ENCODE data around the gene INSYN1.
A peak's percentile ranks its signal among the peaks of the same experiment; 100 is the strongest.

INSYN1 gene

DNA sequence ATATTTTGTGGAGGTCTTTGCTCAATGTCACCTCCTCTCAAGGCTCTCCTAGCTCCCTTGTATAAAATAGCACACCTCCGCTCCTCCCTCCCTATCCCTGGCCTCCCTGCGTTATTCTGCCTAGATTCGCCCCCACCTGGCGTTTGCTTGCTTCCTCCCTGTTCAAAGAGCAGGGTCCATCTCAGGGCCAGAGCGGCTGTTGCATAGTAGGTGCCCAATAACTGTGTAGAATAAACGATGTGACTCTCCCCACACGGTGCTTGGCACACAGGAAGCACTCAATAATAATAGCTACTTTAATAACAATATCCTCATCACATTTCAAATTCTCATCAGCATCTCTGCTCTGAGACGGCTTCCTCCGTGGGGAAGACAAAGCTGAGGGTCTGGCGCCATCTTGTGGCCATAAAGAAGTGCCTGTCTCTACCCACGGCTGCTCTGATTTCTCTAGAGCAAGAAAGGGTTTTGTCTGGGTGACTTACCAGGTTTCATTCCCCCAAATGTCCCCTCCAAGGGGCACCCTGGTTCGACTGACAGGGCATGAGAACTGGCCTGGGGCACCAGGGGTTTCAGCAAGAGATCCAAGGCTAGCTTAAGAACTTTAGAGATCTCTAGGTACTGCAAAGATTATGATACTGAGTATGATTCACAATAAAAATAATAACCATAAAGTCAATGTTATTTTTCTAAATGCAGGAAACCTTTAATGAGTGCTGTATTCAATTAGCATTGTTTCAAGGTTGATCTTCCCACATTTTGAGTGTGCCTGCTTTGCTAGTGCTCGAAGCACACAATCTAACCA lies 52.9 kb downstream of the INSYN1 start:
- TF ChIP-seq, protein P1, sequence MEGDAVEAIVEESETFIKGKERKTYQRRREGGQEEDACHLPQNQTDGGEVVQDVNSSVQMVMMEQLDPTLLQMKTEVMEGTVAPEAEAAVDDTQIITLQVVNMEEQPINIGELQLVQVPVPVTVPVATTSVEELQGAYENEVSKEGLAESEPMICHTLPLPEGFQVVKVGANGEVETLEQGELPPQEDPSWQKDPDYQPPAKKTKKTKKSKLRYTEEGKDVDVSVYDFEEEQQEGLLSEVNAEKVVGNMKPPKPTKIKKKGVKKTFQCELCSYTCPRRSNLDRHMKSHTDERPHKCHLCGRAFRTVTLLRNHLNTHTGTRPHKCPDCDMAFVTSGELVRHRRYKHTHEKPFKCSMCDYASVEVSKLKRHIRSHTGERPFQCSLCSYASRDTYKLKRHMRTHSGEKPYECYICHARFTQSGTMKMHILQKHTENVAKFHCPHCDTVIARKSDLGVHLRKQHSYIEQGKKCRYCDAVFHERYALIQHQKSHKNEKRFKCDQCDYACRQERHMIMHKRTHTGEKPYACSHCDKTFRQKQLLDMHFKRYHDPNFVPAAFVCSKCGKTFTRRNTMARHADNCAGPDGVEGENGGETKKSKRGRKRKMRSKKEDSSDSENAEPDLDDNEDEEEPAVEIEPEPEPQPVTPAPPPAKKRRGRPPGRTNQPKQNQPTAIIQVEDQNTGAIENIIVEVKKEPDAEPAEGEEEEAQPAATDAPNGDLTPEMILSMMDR (IDR thresholded peaks at IDR 0.05), result peak; percentile 85
- Histone ChIP-seq H3K79me2 (peaks cover 2% of the 10 kb centered on the region), H3K4me3 (ENCODE audit: low read depth, low read length) (no peak overlapping the region), H3K9me3 (ENCODE audit: control insufficient read depth, low read length) (no peaks in the 10 kb centered on the region), H2AFZ (no peak overlapping the region), H3K4me1 (no peaks in the 10 kb centered on the region), H3K27me3 (ENCODE audit: control insufficient read depth, insufficient read depth, low read length) (no peaks in the 10 kb centered on the region), H3K27ac (no peak overlapping the region), H3K9ac (no peak overlapping the region), H3K36me3 (ENCODE audit: control insufficient read depth, insufficient read depth, low read length) (no peaks in the 10 kb centered on the region), H3K4me2 (ENCODE audit: low read length) (no peak overlapping the region)

DNA sequence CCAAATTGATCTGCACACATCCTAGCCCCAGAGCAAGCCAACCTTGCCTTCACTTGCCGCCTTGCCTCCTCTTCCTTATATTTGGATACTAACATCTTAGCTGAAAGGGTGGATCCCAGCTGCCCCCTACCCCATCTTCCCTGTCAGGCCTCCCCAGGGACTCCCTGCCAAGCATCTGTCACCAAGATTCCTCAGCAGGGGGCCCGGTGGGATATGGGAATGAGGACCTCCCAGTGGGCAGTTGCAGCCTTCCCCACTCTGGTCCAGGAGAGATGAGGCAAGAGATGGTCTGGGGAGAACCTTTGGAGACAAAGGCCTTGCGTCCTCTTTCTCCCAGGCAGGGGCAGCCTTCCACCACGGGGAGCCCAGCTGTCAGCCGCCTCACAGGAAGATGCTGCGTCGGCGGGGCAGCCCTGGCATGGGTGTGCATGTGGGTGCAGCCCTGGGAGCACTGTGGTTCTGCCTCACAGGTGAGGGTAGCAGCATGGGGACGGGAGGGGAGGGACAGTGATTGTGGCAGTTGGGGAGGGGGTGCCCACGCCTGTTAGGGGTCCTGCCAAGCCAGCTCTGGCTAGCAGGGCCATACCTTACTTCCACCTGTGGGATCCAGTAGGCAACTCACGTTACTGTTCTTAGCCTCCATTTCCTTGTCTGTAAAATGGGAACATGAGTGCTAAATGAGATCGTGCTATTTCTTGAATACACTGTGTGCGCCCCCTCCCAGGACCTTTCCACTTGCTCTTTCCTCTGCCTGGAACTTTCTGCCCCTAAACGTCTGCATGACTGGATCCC lies 53.7 kb downstream of the INSYN1 start:
- H3K4me3 ChIP-seq (ENCODE audit: low read depth, low read length), result no peak overlapping the region
- H3K4me2 ChIP-seq (ENCODE audit: low read length), result no peak overlapping the region
- no peak overlapping the region for H3K27ac ChIP-seq
- H3K36me3 ChIP-seq (ENCODE audit: control insufficient read depth, insufficient read depth, low read length), result no peaks in the 10 kb centered on the region
- H2AFZ ChIP-seq, result no peak overlapping the region
- TF ChIP-seq, protein P1 (IDR thresholded peaks at IDR 0.05), result no peak
- no peak overlapping the region for H3K9ac ChIP-seq
- H3K27me3 ChIP-seq (ENCODE audit: control insufficient read depth, insufficient read depth, low read length), result no peaks in the 10 kb centered on the region
- no peaks in the 10 kb centered on the region for H3K9me3 ChIP-seq (ENCODE audit: control insufficient read depth, low read length)
- peaks cover 2% of the 10 kb centered on the region for H3K79me2 ChIP-seq
- H3K4me1 ChIP-seq, result no peaks in the 10 kb centered on the region

DNA sequence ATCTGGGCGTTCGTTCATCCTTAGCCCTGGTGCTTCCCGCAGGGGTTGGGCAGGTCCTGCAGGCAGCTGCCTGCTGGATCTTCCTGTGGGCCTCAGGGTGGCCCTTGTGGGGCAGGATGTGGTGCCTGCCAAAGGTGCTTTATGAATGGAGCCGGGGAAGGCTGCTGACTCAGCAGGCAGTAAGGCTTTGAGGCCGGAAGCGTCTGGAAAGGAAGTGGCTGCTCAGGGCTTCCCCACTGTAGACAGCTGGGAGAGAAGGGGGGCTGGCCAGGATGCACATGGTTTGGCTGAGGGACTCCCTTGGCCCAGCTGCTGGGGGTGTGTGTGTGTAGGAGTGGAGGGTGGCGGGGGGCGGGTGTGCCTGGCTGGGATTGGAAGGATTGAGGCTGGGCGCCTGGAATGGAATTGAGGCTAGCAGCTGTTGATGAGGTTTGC lies 56.1 kb downstream of the INSYN1 start:
- H3K4me3 ChIP-seq (ENCODE audit: low read depth, low read length), result no peak overlapping the region
- TF ChIP-seq, protein P1 (IDR thresholded peaks at IDR 0.05), result no peak

DNA sequence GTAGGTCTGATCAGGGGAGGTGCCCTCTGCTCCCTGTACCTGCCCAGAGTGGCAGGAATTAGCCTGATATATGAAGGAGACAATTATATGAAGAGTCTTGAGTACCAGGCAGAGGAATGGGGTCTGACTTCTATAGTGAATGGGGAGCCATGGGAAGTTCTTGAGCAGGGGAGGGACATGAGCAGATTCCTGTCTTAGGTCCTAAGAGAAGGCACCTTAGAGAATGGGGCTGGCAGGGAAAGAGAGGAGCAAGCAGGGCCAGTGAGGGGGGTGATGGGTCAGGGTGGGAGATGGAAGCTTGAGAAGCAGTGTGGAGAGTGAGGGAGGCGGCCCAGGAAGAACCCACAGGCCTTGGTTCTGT lies 56.5 kb downstream of the INSYN1 start:
- H3K27me3 ChIP-seq (ENCODE audit: control insufficient read depth, insufficient read depth, low read length), result no peaks in the 10 kb centered on the region
- no peak overlapping the region for H3K9ac ChIP-seq
- peaks cover 4% of the 10 kb centered on the region for H3K79me2 ChIP-seq
- H3K4me2 ChIP-seq (ENCODE audit: low read length), result peak overlapping the region; percentile 17
- peak overlapping the region; percentile 15 for H3K27ac ChIP-seq
- TF ChIP-seq, protein P1 (IDR thresholded peaks at IDR 0.05), result no peak
- no peaks in the 10 kb centered on the region for H3K9me3 ChIP-seq (ENCODE audit: control insufficient read depth, low read length)
- no peak overlapping the region for H2AFZ ChIP-seq
- H3K36me3 ChIP-seq (ENCODE audit: control insufficient read depth, insufficient read depth, low read length), result no peaks in the 10 kb centered on the region
- no peaks in the 10 kb centered on the region for H3K4me1 ChIP-seq
- no peak overlapping the region for H3K4me3 ChIP-seq (ENCODE audit: low read depth, low read length)

More for the DNA sequence above, 56.1 kb downstream of the INSYN1 start:
- H3K4me1 ChIP-seq, result no peaks in the 10 kb centered on the region
- H3K4me2 ChIP-seq (ENCODE audit: low read length), result peak overlapping the region; percentile 17
- no peaks in the 10 kb centered on the region for H3K36me3 ChIP-seq (ENCODE audit: control insufficient read depth, insufficient read depth, low read length)
- H3K27ac ChIP-seq, result peak overlapping the region; percentile 15
- no peak overlapping the region for H2AFZ ChIP-seq
- H3K27me3 ChIP-seq (ENCODE audit: control insufficient read depth, insufficient read depth, low read length), result no peaks in the 10 kb centered on the region
- no peak overlapping the region for H3K9ac ChIP-seq
- H3K79me2 ChIP-seq, result peaks cover 4% of the 10 kb centered on the region
- H3K9me3 ChIP-seq (ENCODE audit: control insufficient read depth, low read length), result no peaks in the 10 kb centered on the region

Data from parathyroid adenoma (tissue), 2 donors.